ENCODE results near the gene TMEM131. TPM values are rescaled to one million over a fixed set of nuclear protein-coding genes. Genes with fewer than 3 reads are reported as not detected.
"Not testable (repeated sequence)": the region's sequence is repeated elsewhere in the genome, so short reads cannot be mapped to it uniquely, and the experiment has no call there.

TMEM131 gene
- total RNA-seq, 1 donor from 2014 or later: 28.4 TPM

DNA sequence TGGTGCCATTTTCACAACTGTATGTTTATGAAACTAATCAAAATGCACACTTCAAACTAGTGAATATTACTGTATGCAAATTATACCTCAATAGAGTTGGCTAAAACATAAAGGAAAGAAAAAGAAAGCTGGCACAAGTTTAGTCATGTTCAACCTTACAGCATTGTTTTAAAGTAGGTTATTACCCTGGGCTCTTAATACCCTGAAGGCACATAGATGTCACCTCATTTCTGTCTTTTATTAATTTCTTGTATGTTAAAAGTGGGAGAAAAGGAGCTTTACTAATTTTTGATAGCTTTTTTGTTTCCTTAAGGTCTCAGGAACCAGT lies 32.7 kb downstream of the TMEM131 start:
- DNase-seq (ENCODE audit: extremely low read depth, low read depth, low spot score): no peak

DNA sequence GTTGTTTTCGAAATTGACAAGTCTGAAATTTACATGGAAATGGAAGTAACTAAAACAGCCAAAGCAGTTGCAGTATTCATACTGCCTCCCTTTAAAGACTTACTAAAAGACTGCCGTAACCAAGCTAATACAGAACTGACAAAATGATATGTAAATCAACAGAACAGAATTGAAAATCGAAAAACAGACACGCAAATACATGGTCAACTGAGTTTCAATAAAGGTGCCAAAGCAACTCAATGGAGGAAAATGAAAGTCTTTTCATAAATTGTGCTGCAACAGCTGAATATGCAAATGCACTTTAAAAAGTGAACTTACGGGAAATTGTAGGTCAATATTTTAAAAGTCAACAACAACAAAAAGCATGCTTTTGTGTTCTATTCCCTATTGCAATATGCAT lies 34.2 kb downstream of the TMEM131 start:
- no peak for DNase-seq (ENCODE audit: extremely low read depth, low read depth, low spot score)

DNA sequence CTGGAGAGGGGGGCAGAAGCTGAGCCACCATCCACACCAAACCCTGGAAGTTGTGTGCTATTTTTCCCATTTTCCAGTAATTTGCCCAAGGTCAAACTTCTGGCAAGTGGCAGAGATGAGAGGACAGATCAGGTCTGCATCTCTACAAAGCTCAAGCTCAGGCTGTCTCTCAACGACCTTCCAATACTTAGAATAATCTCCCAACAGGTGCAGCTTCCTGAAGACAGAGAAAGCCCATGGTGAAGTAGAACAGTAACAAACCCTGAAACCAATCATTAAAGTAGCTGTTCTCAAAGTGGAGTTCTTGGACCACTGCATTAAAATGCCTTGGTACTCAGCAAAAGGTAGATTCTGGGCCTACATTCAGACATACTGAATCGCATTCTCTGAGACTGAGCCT lies 37.6 kb downstream of the TMEM131 start:
- no peak for DNase-seq (ENCODE audit: extremely low read depth, low read depth, low spot score)

DNA sequence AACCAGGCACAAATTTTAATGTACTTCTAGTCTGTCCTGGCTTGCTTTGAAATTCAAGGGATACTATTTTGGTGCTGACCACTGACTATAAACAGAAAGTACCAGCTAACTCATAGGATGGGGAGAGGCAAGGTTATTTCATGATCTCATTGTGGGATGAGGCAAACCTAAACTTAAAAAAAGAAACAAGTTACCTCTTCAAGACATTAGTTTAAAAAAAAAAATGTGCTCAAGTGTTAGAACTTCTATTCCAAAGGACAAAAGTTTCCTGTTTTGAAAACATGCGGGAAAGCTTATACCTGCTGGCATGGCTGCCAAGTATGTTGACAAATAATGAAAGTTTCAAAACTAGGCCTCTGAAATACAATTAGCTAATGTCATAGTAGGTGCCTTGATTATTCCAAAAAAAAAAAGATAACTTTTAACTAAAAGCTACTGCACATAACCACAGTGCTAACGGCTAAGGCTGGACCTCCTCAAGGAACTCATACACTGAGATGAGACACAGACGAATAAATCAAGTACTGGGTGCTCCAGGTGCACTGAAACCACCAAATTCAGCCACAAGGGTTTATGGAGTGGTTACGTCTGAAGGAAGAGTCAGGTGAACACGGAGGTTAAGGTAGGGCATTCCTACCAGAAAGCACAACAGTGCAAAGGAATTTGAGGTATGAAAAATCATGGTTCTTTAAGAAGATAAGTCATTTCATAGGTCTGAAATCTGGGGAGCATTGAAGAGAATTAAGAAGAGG lies 38.1 kb downstream of the TMEM131 start:
- DNase-seq (ENCODE audit: extremely low read depth, low read depth, low spot score): no peak

DNA sequence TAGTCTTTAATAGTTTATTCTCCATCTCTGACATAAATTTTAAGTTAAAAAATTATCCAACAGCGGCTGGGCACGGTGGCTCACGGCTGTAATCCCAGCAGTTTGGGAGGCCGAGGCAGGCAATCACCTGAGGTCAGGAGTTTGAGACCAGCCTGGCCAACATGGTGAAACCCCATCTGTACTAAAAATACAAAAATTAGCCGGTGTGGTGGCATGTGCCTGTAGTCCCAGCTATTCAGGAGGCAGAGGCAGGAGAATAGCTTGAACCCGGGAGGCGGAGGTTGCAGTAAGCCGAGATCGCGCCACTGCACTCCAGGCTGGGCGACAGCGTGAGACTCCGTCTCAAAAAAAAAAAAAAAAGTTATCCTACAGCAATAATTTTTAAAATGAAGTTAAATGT lies 39.0 kb downstream of the TMEM131 start:
- DNase-seq (ENCODE audit: extremely low read depth, low read depth, low spot score): not testable (repeated sequence)

DNA sequence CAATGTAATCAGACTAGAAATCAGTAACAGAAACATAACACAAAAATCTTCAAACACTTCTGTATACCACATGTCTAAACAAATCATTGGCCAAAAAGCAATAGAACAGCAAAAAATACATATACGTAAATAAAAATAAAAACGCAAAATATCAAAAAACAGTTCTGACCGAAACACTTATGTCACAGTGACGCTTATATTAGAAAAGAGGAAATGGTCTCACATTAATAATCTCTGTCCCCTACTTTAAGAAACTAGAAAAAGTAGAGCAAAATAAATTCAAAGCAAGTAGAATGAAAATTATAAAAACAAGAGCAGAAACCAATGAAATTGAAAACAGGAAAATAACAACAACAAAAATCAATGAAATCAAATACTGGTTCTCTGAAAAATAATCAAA lies 41.9 kb downstream of the TMEM131 start:
- DNase-seq (ENCODE audit: extremely low read depth, low read depth, low spot score): no peak

DNA sequence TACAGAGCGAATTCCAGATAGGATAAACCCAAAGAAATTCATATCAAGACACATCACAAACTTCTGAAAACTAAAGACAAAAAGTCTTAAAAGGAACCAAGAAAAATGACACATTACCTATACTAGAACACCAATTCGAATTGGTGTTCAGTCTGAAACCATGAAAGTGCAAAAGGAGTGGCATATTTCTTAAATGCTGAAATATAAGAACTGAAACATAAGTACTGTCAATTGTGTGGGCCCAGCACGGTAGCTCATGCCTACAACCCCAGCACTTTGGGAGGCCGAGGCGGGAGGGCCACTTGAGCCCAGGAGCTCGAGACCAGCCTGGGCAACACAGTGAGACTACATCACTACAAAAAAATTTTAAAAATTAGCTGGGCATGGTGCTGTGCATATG lies 43.4 kb downstream of the TMEM131 start:
- DNase-seq (ENCODE audit: extremely low read depth, low read depth, low spot score): no peak

DNA sequence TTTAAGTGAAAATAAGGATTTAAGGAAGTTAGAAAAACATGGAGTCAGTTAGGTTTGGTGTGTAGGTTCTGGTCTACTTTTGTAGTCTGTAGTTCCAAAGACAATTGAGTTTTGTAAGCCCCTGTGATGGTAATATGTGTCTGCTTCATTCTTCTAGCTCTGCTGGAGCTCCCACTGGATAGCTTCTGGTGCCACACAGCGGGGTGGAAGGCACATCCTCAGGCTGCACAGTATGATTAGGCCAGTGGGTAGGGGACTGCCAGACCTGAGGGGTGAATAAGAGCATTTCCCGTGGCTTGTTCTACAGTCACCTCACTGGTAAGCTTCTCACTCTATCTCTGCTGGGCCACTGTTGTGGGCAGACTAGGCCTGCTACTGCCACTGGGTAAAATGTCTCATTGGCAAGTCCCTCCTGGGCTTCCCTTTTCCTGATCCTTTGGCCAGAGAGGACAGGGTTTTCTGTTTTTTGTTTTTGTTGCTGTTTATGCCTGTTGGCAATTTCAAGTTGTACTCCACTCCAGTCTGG lies 44.5 kb downstream of the TMEM131 start:
- DNase-seq (ENCODE audit: extremely low read depth, low read depth, low spot score): no peak

DNA sequence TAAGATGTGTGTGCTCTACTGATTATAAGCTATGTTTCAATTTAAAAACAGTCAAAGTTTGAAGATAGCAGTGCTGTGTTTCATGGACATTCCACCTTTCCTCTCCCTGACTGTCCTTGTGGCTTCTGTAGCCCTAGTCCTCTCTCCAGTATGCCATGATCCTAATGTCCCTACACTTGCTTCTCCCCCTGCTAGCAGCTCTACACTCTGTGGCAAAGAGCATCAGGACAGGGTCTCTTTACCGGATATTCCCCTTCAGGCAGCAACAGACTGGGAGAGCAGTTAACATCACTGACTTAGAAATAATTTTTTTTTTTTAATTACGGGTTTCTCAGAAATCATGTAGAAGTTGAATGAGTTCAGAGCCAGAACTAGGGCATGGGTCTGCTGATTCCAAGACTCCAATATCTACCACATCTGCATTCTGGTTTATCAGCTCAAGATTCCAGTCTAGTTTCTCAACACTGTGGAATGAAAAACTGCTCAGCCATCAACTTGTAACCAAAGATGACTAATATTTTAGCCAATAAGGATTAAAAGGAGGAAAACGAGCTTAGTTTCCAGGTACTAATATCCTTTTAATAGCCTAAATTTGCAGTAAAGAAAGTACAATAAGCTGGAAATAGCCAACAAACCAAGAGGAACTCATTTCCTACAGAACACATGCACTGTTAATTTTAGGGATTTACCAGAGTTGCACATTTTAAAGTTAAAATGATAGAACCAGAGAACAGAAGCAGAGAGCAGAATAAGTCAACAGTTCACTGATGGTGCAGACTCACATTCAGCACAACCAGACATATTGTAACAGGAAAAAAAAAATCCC lies 45.2 kb downstream of the TMEM131 start:
- DNase-seq (ENCODE audit: extremely low read depth, low read depth, low spot score): no peak

DNA sequence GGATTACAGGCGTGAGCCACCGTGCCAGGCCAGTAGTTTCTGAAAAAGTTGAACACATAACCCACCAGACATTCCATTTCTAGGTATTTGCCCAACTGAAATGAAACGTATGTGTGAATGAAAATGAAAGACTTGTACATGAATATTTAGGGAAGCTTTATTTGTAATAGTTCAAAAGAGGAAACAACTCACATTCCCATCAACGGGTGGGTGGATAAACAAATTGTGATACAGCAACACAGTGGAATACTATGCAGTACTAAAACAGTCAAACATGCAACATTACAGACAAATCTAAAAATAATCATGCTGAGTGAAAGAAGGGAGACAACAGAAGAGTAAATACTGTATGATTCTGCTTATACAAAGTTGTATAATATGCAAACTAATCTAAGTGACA lies 46.8 kb downstream of the TMEM131 start:
- DNase-seq (ENCODE audit: extremely low read depth, low read depth, low spot score): no peak

DNA sequence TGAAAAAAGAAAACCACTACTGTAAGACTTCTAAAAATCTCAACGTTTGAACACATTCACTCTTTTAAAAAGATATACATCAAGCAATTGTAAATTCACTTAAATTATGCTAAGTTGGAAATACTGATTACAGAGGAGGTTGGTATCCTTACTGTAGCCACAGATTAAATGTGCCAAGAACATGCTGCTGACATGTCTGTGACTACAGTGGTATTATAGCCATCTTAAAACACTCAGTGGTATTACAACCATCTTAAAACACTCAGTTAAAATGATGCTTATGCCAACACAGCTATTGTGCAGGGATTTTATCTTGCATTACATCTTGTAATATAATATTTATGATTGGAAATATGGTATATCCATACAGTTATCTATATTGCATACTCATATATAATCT lies 50.0 kb downstream of the TMEM131 start:
- DNase-seq (ENCODE audit: extremely low read depth, low read depth, low spot score): no peak

DNA sequence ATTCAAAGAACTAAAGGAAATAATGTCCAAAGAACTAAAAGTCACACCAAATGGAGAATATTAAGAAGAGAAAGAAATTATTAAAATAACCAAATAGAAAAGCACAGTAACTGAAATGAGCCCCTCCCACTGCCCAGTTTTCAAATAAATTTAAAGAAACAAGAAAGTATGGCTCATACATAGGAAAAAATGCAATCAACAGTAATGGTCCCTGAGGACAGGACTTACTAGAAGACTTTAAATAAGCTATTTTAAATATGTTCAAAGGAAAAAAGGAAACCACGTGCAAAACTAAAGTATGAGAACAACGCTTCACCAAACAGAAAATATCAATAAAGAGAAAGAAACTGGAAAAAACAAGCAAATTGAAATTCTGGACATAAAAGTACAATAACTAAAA lies 58.9 kb downstream of the TMEM131 start:
- DNase-seq (ENCODE audit: extremely low read depth, low read depth, low spot score): no peak

DNA sequence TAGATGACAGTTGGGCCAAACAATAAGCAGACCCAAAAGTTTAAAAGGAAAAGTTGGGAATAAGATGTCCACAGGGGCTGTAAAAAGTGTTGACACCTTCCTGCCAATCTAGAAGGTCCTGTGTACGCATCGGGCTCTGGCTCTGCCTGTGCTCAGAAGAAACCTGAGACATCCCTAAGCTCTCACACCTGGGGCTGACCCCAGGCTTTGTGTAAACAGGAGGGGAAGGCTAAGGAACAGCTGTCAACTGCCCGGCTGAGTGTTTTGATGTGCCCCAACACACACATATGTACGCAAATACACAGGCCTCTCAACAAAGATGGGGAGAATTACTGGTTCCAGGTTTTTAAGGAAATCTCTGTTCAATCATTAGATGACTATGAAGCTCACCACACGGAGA lies 59.5 kb downstream of the TMEM131 start:
- no peak for DNase-seq (ENCODE audit: extremely low read depth, low read depth, low spot score)

DNA sequence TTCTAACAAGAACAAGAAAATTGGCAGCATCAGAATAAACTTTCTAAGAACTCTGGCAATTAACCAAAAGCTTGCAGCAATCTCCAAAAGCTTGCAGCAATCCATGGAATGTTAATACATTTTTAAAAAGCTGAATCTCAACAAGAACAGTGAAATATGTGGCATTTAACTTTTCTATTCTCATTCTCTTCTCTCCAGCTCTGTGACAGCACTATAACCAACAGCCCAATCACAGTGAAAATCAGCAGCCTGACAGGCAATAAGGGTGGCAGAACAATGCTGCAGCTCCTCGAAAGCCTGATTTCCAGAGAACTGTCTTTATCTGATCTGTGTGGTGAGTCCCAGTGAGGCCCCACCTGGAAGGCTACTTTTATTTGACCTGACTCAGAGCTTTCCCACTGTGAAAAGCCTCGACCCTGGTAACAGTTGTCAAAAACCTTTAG lies 60.0 kb downstream of the TMEM131 start:
- no peak for DNase-seq (ENCODE audit: extremely low read depth, low read depth, low spot score)

DNA sequence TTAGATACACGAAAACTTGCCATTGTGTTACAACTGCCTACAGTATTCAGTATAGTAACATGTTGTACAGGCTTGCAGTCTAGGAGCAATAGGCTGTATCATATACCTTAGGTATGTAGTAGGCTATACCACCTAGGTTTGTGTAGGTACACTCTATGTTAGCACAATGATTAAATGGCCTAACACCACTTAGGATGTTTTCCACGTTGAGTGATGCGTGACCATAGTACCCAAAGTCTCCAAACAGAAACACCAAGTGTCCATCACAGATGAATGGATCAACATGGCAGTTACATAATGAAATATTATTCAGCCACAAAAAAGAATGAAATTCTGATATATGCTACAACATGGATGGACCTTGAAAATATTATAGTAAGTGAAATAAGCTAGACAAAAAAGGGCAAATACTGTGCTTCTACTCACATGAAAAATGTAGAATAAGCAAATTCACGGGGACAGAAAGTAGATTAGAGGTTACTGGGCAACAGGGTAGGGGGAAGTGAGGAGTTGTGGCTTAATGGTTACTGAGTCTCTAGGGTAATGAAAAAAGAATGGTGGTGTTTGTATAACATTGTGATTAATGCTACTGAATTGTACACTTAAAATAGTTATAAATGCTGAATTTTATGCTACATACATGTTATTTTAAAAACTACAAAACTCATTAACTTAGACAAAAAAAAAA lies 62.6 kb downstream of the TMEM131 start:
- DNase-seq (ENCODE audit: extremely low read depth, low read depth, low spot score): no peak

DNA sequence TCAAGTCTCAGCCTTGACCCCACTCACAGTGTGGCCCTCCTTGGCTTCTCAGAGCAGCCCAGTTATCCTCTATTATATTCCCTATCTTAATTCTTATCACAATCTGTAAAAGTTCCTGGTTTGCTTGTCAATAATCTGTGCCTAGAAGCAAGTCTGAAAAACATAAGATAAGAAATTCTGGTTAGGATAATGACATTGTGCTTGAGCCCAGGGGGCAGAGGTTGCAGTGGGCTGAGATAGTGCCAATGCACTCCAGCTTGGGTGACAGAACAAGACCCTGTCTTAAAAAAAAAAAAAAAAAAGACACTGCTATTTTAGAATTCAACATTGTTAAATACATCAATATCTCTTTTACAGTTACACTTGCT lies 63.9 kb downstream of the TMEM131 start:
- DNase-seq (ENCODE audit: extremely low read depth, low read depth, low spot score): no peak

DNA sequence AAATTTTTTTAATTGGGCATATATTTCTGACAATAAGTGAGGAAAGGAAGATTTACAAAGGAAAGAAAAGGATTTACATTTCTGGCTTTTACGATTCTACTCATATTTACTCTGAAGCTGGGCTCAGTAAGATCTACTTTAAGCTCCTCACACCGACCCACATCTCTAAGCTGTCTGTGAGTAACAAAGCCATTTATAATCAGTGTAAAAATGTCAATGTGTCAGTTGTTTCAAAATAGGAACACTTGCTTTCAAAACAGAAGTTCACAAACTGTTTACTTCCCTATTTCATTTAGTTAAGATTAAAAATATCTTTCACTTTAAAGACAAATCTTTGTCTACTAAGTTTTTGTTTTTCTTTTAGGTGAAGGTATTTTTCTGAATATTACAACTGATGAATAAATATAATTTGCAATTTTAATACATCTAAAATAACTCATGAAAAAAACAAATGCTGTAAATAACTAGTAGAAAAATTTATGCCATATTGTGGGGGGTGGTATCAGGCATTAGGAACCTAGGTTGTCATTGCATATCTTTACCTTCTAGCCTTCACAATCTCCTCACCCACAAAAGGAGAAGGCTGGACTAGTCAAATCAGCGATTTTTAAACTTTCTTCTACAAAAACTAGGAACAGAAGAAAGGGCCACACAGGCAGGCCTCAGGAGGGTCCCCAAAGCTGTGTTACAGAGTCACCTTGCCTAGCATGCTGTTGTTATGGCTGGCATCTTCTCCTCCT lies 64.5 kb downstream of the TMEM131 start:
- no peak for DNase-seq (ENCODE audit: extremely low read depth, low read depth, low spot score)

DNA sequence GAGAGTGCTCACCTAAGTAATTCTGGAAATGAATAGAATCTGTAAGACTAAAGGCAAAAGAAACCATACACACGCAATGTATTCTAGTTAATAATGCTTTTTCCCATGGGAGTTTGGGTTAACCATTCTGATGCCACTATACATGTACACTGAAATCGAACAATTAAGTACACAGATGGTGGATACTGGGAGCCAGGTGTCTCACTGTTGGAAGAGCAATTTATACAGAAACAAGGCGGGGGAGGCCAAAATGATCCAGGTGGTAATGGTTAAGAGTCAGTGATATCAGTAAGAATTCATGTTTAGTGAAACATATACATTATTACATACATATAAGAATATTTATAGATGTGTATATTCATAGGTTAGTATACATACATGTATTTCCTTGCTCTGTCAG lies 67.2 kb downstream of the TMEM131 start:
- DNase-seq (ENCODE audit: extremely low read depth, low read depth, low spot score): no peak

DNA sequence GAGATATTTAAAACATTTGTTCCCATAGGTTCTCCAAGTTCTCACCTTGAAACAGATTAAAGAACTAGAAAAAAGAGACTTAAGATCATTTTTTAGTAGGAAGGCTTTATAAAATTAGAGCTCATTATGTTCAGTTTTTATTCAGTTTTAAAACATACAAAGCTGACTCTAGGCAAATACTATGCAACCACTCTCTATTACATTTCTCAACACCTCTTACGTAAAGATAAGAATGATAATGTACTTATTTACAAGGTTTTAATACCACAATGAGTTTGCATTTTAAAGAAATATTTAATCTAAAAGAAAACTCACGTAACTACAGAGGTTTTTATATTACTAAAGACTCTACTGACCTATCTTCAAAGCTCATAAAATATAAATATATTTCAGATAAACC lies 68.8 kb downstream of the TMEM131 start:
- no peak for DNase-seq (ENCODE audit: extremely low read depth, low read depth, low spot score)

DNA sequence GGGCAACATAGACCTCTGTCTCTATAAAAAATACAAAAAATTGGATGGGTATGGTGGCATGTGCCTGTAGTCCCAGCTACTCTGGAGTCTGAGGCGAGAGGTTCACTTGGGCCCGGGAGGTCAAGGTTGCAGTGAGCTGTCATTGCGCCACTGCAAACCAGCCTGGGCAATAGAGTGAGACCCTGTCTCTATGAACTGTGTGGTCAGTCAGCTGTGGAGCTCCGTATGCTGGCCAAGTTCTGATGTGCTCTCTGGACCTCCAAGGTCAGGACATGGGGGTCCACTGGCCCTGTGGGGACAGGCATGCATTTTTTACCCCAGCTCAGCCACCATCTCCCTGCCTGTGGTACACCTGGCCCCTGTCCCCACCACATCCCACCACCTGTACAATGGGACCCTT lies 71.6 kb downstream of the TMEM131 start:
- DNase-seq (ENCODE audit: extremely low read depth, low read depth, low spot score): no peak

DNA sequence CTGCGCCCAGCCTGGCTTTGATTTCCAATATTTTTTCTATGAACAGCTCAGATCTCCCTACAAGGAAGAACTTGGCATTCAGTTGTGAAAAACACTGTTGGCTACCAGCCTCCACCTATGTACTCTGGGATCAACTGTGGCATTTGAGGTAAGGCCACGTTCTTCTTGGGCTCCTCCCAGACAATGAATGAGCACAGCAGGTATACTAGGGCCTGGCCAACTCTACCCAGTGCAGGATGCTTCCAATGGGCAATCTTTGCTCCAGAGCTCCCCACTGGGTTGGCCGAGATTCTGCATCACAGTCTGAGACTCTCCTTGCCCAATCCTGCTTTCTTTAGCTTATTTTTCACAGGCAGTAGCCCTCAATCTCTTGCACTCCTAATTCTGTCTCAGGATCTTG lies 75.9 kb downstream of the TMEM131 start:
- no peak for DNase-seq (ENCODE audit: extremely low read depth, low read depth, low spot score)
